Endothelial cell (in vitro differentiated cells): ENCODE results near the gene IL1RAPL2. TPM values are rescaled to one million over a fixed set of nuclear protein-coding genes. Genes with fewer than 3 reads are reported as not detected.

Experiments
- DNase-seq: peaks from one replicate; pipeline ENCODE4 v3.0.0; 2021; ENCODE audit warnings: low spot score
- H3K27ac Mint-ChIP-seq: one replicate; pipeline ENCODE4 v1.8.0; 2021; ENCODE audit warnings: mixed read lengths, inconsistent platforms; ENCODE audit not compliant: unreplicated experiment
- H3K27me3 Mint-ChIP-seq: one replicate; pipeline ENCODE4 v1.8.0; 2021; ENCODE audit warnings: mild to moderate bottlenecking, moderate library complexity, mixed read lengths, inconsistent platforms; ENCODE audit not compliant: unreplicated experiment
- H3K36me3 Mint-ChIP-seq: one replicate; pipeline ENCODE4 v1.8.0; 2021; ENCODE audit warnings: mild to moderate bottlenecking, low read depth, mixed read lengths, inconsistent platforms; ENCODE audit not compliant: unreplicated experiment
- H3K4me1 Mint-ChIP-seq: one replicate; pipeline ENCODE4 v1.8.0; 2021; ENCODE audit warnings: mild to moderate bottlenecking, mixed read lengths, inconsistent platforms; ENCODE audit not compliant: unreplicated experiment
- H3K4me3 Mint-ChIP-seq: one replicate; pipeline ENCODE4 v1.8.0; 2021; ENCODE audit warnings: mild to moderate bottlenecking, mixed read lengths, inconsistent platforms; ENCODE audit not compliant: unreplicated experiment
- H3K9me3 Mint-ChIP-seq: one replicate; pipeline ENCODE4 v1.8.0; 2021; ENCODE audit warnings: mixed read lengths, inconsistent platforms; ENCODE audit not compliant: unreplicated experiment
- CTCF ChIP-seq: fragments of 200-600 bp; sonication (generic); IDR thresholded peaks from one replicate; pipeline ENCODE4 v1.5.0; 2021; ENCODE audit warnings: antibody characterized with exemption; ENCODE audit not compliant: unreplicated experiment
- total RNA-seq: library from RNA; stranded (reverse); fragmentation: NEBNext Ultra II Directional; extraction: Animal tissue kit (Norgen Biotek cat#: 25700); gene quantifications from one replicate; pipeline ENCODE4 v1.2.1, GENCODE V29; 2021; ENCODE audit not compliant: unreplicated experiment

The IL1RAPL2 gene
- total RNA-seq, 1 donor from 2014 or later = 0.51 TPM

GRCh38 chrX:105488716-105489115 lies 922.7 kb downstream of the IL1RAPL2 start:
- H3K4me1 Mint-ChIP-seq = no peaks in the 10 kb centered on the region
- no peak for DNase-seq

GRCh38 chrX:105495376-105495775 lies 929.4 kb downstream of the IL1RAPL2 start:
- Mint-ChIP-seq H3K9me3 (no peaks in the 10 kb centered on the region), H3K27me3 (no peaks in the 10 kb centered on the region), H3K4me3 (no peak overlapping the region), H3K4me1 (no peaks in the 10 kb centered on the region), H3K27ac (no peak overlapping the region), H3K36me3 (no peaks in the 10 kb centered on the region)
- no peak for TF ChIP-seq CTCF
- DNase-seq = no peak

More at GRCh38 chrX:105488716-105489115, 922.7 kb downstream of the IL1RAPL2 start:
- Mint-ChIP-seq H3K4me3 (no peak overlapping the region), H3K9me3 (no peaks in the 10 kb centered on the region), H3K27me3 (no peaks in the 10 kb centered on the region), H3K27ac (no peak overlapping the region), H3K36me3 (no peaks in the 10 kb centered on the region)
- no peak for TF ChIP-seq CTCF

- Mint-ChIP-seq H3K4me3 (no peak overlapping the region), H3K27me3 (no peaks in the 10 kb centered on the region), H3K36me3 (no peaks in the 10 kb centered on the region), H3K4me1 (no peaks in the 10 kb centered on the region), H3K27ac (no peak overlapping the region), H3K9me3 (no peaks in the 10 kb centered on the region)
- DNase-seq = no peak
- TF ChIP-seq CTCF = no peak
Observed at GRCh38 chrX:105502336-105502735, 936.3 kb downstream of the IL1RAPL2 start.

GRCh38 chrX:105515561-105515960 lies 949.6 kb downstream of the IL1RAPL2 start:
- TF ChIP-seq CTCF = no peak
- Mint-ChIP-seq H3K4me1 (no peaks in the 10 kb centered on the region), H3K27me3 (no peaks in the 10 kb centered on the region), H3K9me3 (peaks cover 5% of the 10 kb centered on the region), H3K4me3 (no peak overlapping the region), H3K27ac (no peak overlapping the region), H3K36me3 (no peaks in the 10 kb centered on the region)
- DNase-seq = no peak

- H3K36me3 Mint-ChIP-seq = no peaks in the 10 kb centered on the region
- H3K27me3 Mint-ChIP-seq = no peaks in the 10 kb centered on the region
- no peak overlapping the region for H3K27ac Mint-ChIP-seq
- no peak overlapping the region for H3K4me3 Mint-ChIP-seq
- TF ChIP-seq CTCF = no peak
- no peaks in the 10 kb centered on the region for H3K9me3 Mint-ChIP-seq
- H3K4me1 Mint-ChIP-seq = no peaks in the 10 kb centered on the region
- no peak for DNase-seq
Observed at GRCh38 chrX:105526431-105526830, 960.4 kb downstream of the IL1RAPL2 start.
